Endometrial microvascular endothelial cells (primary cell): ENCODE measurements around the gene KLHL40. TPM values are rescaled to one million over a fixed set of nuclear protein-coding genes. Genes with fewer than 3 reads are reported as not detected.

Experiments used
- in situ Hi-C: cut with HindIII; loops from 2 replicates; pipeline ENCODE4 v1.10.0; 2017; ENCODE audit warnings: low sequenced_read_pairs, low pct_unique_long_range_greater_than_20kb; ENCODE audit errors: inconsistent ontology term
- total RNA-seq: library from RNA; depleted of rRNA; stranded (reverse); fragments of >200 nt; gene quantifications from one replicate; pipeline ENCODE4 v1.2.3, GENCODE V29; 2015; ENCODE audit errors: inconsistent ontology term

The KLHL40 gene
- total RNA-seq, 1 donor from 2014 or later: not detected

- in situ Hi-C loops: no loop called here
Observed at GRCh38 chr3:42667523-42668412, 17.6 kb upstream of the KLHL40 start.

DNA sequence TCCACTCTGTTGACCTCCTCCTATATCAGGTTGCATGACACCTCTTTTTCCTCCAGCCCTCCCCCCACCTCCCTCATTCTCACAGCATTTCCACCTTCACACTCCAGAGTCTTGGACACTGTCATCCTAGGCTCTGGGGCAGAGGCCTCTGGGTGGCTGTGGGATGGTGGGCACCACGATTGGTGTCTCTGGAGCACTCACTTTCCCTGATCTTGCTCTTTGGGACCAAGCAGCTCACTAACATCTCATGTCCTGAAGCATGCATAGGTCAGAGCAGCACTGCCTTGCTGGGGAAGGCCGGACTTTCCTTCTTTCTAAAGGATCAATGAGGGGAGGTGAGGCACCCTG is 16.9 kb upstream of the KLHL40 start:
- in situ Hi-C loops: no loop called here

DNA sequence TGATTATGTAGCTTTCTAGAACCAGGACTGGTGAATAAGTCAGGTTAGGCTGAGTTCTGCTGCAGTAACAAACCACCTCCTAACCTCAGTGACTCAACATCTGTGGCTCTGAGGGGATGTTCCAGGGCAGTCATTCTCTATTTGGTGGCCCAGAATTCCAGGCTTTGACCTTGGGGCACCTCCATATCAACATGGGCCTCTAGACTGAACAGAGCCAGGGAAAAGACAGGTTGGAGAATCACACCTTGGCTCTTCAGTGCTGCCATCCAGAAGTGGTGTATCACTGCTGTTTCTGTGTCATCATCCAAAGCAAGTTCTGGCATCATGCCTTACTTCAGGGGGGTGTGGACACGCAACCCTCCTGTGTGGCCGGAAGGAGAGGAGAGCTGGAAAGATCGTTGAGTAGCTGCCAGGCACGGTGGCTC is 16.5 kb upstream of the KLHL40 start:
- in situ Hi-C loops: no loop called here

DNA sequence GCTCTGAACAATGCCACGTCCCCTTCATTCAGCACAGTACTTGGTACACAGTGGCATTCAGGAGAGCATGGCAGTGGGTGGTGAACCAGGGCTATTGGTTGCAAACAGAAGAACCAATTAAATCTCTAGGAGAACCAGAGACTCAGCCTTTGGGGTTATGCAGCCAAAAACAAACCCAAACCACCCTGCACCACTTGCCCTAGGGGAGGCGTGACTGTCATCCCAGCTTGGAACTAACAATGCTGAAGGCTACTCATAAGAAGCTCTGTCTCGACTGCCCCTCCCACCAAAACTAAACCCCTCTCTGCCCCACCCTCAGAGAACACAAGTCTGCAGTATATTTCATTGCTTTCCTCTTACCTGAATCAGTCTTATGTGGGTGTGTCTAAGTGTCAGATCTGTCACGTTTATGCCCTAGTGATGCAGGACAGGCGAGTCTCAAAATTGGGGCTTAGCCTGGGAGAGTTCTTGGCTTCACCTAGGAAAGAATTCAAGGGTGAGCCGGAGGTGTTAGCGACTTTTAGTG is 15.2 kb upstream of the KLHL40 start:
- in situ Hi-C loops: no loop called here

DNA sequence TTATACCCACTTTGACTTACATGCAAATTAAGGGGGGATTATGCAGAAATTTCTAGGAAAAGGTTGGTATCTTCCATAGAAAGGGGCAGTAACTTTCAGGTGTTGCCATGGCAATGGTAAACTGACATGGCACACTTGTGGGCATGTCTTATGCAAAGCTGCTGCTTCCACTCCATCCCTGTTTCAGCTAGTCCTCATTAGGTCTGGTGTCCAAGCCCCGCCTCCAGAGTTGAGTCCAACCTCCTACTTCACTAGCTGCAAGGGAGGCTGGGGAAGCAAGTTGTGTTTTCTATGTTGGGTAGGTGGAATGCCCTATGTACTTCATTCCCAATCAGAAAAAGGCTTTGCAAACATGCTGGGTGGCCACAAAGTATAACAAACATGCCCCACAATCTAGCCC is 14.7 kb upstream of the KLHL40 start:
- in situ Hi-C loops: no loop called here

DNA sequence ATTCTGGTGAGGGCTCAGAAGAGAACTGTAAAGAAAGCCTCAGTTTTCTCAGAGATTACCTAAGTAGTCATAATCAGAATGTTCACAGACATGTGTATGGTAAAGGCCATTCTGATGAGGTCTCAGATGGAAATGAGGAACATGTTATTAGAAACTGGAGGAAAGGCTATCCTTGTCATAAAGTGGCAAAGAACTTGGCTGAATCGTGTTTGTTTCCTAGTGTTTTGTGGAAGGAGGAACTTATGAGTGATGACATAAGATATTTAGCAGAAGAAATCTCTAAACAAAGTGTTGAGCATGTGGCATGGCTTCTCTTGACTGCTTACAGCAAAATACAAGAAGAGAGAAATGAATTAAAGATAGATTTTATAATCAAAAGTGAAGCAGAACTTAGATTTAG is 12.8 kb upstream of the KLHL40 start:
- in situ Hi-C loops: no loop called here

DNA sequence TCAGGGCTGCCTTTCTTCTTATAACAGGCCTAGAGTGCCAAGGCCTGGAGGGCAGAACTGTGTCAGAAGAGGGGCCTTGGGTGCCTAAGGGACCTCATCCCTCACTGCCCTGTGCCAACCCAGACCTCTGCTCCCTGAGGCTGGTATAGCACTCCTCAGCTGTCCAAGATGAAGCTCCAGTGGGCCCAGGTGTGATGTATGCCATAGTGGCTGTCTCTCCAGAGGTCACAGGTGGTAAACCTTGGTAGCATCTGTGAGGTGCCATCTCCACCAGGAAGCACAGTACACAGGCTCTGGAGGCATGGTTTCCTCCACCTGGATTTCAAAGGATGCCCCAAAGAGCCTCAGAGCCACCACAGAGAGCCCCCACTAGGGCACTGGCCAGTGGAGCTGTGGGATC is 12.3 kb upstream of the KLHL40 start:
- in situ Hi-C loops: no loop called here

DNA sequence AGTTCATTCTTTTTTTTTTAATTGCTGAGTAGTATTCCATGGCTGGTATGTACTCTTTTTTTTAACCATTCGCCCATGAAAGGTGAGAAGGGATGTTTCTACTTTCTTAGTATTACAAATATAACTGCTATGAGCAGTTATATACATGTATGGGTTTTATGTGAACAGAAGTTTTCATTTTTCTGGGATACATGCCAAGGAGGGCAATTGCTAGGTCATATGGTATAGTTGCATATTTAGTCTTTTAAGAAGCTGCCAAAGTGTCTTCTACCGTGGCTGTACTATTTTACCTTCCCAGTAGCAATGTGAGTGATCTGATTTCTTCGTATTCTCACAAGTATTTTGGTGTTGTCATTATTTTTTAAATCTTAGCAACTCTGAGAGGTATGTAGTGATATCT is 11.2 kb upstream of the KLHL40 start:
- in situ Hi-C loops: no loop called here

GRCh38 chr3:42675909-42676308 is 9.4 kb upstream of the KLHL40 start:
- in situ Hi-C loops: no loop called here

DNA sequence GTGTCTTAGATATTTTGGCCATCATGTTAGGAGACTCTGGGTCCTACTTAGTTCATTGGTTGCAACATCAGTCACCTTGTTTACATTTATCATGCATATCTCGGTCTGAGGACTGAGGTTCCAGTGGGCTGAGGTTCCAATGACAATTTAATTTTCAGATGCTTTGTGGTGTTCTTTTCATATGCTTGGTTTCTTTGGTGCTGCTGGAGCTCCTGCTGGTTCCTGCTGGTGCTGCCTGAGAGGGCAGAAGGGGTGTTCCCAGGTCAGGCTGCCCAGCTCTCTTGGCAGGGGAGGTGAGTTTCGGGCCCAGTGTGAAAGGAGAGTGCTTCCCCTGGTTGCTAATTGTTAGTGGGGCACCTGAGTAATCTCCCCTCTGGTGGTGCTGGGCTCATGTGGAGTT is 6.9 kb upstream of the KLHL40 start:
- in situ Hi-C loops: no loop called here

DNA sequence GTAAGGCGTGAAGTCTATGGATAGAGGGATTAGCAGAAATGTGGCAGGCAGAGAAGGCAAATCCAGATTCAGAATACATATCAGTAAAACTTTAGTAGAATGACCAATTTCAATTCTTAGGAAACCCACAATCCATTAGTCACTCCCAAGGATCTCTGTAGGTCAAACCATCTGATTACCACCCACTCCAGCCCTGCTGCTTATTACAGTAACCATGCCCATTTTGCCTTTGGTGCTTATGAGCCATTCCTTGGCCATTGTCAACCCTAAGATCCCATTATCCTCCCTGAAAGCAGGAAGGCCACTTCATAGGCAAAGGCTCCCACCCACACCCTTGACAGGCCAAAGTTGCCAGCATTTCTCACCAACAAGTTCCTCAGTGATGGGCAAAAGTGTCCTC is 5.1 kb upstream of the KLHL40 start:
- in situ Hi-C loops: no loop called here

DNA sequence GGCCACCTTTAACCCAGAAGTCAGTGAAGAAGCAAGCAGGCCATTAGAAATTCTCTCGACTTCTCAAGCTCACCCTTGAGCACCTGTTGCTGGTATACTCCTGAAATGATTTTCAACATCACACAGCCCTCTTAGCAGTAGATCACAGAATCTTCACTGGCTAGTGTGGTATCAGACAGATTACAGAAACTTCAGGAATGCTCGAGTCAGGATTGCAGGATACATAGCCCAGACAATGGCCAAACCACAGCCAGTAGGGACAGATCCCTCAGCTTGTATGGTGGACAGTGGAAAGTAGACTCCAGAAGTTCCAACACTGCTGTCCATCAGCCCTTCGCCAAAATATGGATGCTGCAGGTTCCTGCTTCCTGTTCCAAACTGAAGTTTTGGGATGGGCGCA is 4.5 kb upstream of the KLHL40 start:
- in situ Hi-C loops: no loop called here

DNA sequence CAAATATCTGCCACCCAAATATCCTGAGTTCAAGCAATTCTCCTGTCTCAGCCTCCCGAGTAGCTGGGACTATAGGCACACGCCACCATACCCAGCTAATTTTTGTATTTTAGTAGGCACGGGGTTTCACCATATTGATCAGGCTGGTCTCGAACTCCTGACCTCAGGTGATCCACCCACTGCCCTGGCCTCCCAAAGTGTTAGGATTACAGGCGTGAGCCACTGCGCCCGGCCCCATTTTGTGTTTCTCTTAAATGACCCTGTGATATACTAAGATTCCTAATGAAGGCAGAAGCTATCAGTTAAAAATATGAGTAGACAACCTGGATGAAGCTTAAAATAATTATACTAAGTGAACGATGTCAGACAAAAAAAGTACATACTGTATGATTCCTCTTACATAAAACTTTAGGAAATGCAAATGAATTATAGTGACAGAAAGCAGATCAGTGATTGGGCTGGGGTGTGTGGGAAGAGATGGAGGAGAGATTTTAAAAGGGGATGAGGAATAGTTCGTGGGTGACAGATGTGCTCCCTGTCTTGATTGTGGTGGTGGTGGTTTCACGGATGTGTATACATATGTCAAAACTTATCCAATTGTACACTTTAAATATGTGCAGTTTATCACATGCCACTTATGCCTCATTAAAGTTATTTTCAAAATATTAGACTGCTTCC is 3.8 kb upstream of the KLHL40 start:
- in situ Hi-C loops: no loop called here

DNA sequence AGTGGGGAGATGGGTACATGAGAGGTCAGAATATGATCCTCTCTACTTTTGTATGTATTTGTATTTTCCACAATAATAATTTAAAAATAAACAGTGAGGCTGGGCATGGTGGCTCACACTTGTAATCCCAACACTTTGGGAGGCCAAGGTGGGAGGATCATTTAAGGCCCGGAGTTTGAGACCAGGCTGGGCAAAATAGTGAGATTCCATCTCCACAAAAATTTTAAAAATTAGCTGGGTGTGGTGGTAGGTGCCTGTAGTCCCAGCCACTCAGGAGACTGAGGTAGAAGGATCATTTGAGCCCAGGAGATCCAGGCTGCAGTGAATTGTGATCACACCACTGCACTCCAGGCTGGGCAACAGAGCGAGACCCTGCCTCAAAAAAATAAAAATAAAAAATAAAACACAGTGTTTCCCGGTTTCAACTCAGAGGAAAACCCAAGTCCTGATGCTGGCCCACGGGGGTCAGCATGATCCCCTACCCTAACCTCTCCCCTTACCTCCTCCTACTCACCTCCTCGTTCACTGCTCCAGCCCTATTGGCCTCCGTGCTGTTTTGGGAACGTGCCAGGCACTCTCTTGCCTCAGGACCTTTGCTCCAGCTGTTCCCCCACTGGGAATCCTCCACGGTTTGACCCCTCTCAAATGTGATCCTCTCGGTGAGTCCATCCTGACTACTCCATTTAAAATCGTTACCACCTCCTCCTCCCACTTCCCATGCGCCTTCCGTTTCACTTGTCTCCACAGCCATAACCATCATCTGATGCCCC is 2.9 kb upstream of the KLHL40 start:
- in situ Hi-C loops: no loop called here

DNA sequence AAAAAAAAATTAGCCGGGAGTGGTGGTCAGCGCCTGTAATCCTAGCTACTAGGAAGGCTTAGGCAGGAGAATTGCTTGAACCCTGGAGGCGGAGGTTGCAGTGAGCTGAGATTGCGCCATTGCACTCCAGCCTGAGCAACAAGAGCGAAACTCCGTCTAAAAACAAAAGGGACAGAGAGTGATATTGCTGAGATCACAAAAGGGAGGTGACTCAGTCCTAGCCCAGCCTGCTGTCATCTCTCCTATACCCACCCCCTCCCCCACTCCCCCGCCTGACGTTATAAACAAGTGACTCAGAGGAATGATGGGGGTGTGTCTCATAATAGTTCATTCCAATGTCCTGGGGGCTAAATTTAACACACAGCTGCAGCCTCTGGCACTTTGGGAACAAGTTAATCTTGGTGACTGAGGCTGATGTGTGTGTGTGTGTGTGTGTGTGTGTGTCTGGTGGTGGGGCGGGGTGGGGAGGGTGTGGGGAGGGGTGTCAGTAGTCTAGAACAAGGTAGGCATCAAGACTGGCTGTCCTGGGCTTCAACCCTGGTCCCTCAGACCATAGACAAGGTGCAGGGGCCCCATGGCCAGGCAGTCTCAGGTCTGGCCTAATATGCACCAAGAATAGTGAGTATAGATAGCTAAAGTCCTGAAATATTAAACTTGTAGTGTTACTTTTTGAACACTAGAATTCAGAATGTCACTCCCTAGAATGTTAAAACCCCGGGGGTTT is 1.3 kb upstream of the KLHL40 start:
- in situ Hi-C loops: no loop called here

DNA sequence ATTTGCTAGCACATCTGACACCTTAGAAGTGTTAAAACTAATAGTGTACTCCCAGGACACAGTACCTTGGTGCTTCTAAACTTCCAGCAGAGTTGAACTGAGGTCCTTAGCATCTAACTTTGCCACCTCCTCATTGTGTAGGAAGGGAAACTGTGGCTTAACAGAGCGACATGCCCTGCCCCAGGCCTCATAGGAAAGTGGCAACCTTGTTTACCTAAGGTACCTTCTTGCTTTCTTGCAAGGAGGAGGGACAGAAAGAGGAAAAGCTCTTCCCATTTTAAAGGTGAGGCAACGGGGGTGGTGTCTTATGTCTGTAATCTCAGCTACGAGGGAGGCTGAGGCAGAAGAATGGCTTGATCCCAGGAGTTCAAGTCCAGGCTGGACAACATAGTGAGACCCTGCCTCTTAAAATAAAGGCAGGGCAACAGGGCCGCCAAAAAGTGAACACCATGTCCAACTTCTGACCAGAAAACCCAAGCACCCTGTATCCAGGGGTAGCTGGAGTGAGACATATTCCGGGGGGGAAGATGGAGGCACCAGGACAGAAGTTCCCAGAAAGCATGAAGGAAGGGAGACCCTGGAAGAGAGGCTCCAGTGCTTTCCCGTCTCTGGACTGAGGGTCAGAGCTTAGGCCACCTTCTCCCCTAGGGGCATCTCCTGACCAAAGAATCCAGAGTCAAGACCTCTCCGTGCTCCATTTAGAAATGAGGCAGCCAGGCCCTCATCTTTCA is 540 bp upstream of the KLHL40 start:
- in situ Hi-C loops: no loop called here

DNA sequence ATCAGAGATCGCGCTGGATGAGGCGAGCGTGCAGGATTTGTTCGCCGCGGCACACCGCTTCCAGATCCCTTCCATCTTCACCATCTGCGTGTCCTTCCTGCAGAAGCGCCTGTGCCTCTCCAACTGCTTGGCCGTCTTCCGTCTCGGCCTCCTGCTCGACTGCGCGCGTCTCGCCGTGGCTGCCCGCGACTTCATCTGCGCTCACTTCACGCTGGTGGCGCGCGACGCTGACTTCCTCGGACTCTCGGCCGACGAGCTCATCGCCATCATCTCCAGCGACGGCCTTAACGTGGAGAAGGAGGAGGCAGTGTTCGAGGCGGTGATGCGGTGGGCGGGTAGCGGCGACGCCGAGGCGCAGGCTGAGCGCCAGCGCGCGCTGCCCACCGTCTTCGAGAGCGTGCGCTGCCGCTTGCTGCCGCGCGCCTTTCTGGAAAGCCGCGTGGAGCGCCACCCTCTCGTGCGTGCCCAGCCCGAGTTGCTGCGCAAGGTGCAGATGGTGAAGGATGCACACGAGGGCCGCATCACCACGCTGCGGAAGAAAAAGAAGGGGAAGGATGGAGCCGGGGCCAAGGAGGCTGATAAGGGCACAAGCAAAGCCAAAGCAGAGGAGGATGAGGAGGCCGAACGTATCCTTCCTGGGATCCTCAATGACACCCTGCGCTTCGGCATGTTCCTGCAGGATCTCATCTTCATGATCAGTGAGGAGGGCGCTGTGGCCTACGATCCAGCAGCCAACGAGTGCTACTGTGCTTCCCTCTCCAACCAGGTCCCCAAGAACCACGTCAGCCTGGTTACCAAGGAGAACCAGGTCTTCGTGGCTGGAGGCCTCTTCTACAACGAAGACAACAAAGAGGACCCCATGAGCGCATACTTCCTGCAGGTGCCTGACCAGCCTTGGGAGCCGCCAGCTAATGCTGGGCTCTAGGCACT is 819 bp downstream of the KLHL40 start:
- in situ Hi-C loops: no loop called here
